Gastrocnemius medialis (tissue), 4 donors: Measurements from ENCODE around the gene ARID5A.

ENCODE experiments used
- POLR2A ChIP-seq, 2 donors: fragments of 450-650 bp; IDR thresholded peaks; one replicate each; pipeline ENCODE4 v1.6.1; 2017; ENCODE audit warnings: antibody characterized with exemption in 2 of 2, mild to moderate bottlenecking in 2 of 2, moderate library complexity in 2 of 2
- TF ChIP-seq, protein P1 (sequence below), 5 experiments: fragments of 450-650 bp in 3 of 5; fragments of 200-600 bp in 2 of 5; sonication (generic) in 2 of 5; IDR thresholded peaks in 4 of 5; conservative IDR thresholded peaks in 1 of 5; 1 replicate in 4 of 5; 2 replicates in 1 of 5; pipeline ENCODE4 v1.5.1; 2016 to 2019; ENCODE audit warnings: antibody characterized with exemption in 5 of 5, mild to moderate bottlenecking in 3 of 5, moderate library complexity in 3 of 5

DNA sequence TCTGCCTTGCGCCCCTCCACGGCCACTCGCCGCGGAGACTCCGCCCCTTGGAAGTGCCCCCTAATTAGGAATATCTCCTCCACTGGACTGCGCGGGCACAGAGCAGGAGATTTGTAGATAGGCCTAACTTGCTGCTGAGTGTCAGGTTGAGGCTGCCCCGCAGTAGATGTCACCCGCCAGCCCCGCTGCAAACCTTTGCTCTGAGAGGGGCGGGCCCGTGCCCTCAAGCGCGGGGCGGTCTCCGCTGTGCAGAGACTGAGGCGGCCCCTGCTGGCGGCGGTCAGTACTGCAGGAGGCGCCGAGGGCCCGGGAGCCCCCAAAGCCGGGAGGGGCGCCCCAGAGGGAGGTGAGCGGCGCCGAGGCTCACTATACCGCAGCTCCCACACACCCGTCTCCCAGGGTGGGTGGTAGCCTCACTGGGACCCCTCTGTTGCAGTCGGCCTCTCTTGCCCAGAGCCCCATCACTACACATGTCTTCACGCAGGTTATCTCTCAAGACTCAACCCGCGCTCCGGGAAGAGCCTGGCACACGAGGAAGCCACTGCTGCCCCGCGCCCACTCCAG, 28.5 kb upstream of the ARID5A start:
- TF ChIP-seq POLR2A (IDR thresholded peaks at IDR 0.05) = no peak
- TF ChIP-seq, protein P1, sequence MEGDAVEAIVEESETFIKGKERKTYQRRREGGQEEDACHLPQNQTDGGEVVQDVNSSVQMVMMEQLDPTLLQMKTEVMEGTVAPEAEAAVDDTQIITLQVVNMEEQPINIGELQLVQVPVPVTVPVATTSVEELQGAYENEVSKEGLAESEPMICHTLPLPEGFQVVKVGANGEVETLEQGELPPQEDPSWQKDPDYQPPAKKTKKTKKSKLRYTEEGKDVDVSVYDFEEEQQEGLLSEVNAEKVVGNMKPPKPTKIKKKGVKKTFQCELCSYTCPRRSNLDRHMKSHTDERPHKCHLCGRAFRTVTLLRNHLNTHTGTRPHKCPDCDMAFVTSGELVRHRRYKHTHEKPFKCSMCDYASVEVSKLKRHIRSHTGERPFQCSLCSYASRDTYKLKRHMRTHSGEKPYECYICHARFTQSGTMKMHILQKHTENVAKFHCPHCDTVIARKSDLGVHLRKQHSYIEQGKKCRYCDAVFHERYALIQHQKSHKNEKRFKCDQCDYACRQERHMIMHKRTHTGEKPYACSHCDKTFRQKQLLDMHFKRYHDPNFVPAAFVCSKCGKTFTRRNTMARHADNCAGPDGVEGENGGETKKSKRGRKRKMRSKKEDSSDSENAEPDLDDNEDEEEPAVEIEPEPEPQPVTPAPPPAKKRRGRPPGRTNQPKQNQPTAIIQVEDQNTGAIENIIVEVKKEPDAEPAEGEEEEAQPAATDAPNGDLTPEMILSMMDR (IDR thresholded peaks at IDR 0.05 in 4 of 5, conservative IDR thresholded peaks at IDR 0.05 in 1 of 5) = peak; percentile 97 to 100 (median 99)
